HG03469 (cell line): ENCODE data around the gene SNORC.

Experiments used
- ATAC-seq: cut with Tn5 transposase; IDR thresholded peaks from one replicate; pipeline ENCODE4 v1.9.1; 2021; ENCODE audit warnings: mild to moderate bottlenecking, moderate library complexity, moderate number of reproducible peaks; ENCODE audit not compliant: unreplicated experiment

The SNORC gene

DNA sequence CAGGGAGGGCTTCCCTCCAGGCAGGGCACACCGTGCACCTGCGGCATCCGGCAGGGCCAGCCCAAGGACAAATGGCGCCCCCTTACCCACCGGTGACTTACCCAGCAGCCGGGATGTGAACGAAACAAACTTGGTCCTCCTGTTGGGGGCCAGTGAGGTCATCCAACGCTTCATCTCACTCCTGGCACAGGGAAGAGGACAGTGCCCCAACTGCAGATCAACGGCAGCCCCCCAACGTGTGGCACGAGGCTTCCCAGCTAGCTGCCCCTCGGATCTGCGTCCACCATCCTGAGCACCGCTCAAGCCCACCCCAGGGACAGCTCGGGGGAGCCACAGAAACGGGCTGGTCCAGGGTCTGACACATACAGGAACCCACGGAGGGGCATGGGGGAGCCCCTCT lies 12.0 kb downstream of the SNORC start:
- no peak for ATAC-seq

DNA sequence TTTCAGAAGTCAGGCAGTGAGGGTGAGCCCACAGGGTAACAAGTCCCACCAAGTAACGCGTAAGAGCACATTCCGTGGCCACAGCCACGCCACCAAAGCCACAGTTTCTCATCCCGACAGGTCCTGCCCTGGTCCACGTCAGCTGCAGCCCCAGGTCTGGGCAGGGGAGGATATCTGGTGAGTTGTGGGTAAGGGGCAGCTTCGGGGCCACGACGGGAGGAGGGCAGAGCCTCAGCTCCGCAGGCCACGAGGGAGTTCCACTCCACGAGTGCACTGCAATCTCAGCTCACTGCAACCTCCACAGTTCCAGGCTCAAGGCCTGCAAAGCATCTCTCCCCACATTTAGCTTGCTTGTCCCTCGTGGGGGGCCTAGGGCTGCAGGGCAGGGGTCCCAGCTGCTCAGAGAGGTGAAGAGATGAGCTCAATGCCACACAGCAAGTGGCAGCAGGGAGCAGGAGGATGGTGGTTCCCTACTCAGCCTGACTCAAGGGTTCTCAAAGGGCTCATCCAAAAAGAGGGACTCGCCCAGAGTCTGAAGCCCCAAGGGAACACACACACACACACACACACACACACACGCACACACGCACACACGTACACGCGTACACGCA lies 12.5 kb downstream of the SNORC start:
- no peak for ATAC-seq

DNA sequence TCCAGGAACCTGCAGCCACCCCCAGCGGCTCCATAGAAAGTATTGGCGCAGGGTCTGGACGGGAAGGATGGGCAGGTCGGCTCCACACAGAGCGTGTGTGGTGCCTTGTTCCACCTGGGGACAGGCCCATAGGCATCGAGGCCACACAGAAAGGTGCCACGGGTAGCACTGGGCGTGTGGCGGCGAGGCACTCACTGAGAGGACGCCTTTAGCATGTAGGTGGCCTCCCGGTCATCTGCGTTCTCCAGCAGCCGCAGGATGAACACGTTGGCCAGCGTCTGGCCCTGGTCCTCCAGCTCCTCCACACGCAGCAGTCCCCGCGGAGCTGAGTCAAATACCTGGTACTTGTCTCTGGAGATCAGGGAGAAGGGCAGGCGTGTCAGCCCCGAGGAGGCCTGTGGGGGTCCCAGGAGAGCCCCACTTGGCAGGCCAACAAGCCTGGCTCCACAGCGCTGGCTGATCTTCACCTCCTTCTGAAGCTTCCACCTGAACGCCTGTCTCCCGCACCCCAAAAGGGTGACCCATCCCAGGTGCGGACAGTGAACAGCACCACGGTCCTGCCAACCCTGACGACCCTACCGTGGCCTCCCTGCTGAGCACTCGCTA lies 13.2 kb downstream of the SNORC start:
- no peak for ATAC-seq

DNA sequence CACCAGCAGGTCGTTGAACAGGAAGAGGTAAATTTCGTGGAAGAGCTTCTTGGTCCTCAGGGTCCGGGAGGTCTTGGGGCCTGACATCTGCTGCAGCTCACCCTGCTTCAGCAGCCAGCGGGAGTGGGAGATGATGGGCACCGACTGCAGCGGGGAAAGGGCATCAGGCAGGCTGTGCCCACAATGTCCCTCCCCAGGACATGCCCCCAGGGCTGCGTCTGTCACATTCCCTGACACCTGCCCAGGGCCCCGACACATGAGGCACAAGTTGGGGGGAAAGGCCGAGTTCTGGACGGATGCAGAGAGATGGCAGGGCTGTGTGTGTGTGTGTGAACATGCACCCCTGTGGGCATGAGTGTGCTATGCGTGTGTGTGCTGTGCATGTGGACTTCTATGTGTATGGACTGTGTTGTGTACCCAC lies 13.9 kb downstream of the SNORC start:
- ATAC-seq = no peak

DNA sequence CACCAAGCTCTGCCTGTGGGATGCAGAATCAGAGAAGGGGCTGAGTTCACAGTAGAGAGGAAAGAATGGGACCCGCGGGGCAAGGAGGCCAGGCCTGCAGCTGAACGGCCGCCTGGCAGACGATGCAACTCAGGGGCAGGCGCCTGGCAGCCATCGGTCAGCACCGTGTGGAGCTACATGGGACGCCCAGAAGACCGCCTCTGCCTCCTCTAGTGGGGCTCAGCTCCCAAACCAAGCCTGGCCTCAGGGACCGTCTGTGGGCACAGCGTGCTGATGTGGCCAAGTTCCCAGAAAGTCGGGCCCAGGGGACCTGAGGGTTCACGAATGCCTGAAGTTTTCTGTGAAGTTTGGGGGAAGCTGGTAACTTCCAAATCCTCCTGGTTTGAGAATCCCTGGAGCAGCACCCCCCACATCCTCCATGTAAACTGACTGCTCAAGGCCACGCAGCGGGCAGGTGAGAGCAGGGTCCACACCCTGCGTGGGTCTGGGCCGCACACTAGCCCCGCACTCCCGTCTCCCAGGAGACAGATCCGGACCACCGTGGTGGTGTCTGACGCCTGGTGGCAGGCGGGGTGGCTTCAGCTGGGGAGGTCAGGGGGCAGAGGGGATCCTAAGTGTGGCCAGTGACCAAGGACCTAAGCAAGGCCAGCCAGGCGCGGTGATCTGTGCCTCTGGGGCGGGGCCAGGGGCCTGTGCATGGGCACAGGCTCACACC lies 14.6 kb downstream of the SNORC start:
- no peak for ATAC-seq

- ATAC-seq = no peak
These were observed 15.3 kb downstream of the SNORC start for GRCh38 chr2:232885264-232885961.

DNA sequence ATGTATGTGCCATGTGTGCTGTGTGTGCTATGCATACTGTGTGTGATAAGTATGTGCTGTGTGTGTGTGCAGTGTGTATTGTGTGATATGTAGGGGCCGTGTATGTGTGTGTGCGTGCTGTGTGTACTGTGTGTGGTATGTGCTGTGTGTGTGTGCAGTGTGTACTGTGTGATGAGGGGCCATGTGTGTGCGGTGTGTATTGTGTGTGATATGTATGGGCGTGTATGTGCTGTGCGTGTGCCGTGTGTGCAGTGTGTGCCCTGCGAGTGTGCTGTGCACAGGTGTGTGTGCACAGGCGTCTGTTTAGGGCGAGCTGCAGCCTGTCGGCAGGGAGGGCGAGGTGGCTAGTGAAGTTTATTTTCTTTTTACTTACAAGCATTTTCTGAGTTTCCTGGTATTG lies 16.1 kb downstream of the SNORC start:
- no peak for ATAC-seq

GRCh38 chr2:232886632-232887031 lies 16.6 kb downstream of the SNORC start:
- no peak for ATAC-seq

GRCh38 chr2:232887171-232887850 lies 17.2 kb downstream of the SNORC start:
- no peak for ATAC-seq

- no peak for ATAC-seq
These were observed 18.2 kb downstream of the SNORC start for GRCh38 chr2:232888099-232888836.

DNA sequence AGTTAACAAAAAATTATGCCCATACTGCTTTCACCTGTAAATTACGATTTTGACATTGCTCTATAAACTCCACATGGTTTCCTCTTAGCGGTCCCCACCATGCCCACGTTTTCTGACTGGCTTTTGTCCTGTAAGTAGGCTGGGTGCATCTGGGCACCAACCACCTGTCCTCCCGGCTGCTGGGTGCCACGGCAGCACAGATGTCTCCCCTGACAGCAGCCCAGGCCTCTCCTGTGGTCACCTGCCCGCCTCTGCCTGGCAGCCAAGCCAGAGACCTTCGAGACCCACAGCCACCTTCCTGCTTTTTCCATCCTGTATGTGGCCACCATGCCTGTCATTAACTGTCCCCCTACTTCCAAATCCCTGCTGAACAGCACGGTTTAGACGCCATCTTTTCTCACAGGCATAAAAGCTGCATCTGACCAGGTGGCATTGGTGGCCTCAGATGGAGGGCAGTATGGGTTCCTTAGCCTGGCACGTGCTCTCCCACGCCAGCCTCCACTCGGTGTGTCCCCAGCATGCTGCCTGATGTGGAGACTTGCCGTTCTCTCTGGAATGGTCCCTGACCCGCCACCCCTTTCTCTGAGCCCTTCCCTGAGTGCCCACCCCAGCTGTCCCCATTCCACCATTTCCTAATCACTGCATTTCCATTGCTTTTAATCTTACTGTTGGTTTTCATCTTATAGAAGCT lies 18.9 kb downstream of the SNORC start:
- no peak for ATAC-seq

DNA sequence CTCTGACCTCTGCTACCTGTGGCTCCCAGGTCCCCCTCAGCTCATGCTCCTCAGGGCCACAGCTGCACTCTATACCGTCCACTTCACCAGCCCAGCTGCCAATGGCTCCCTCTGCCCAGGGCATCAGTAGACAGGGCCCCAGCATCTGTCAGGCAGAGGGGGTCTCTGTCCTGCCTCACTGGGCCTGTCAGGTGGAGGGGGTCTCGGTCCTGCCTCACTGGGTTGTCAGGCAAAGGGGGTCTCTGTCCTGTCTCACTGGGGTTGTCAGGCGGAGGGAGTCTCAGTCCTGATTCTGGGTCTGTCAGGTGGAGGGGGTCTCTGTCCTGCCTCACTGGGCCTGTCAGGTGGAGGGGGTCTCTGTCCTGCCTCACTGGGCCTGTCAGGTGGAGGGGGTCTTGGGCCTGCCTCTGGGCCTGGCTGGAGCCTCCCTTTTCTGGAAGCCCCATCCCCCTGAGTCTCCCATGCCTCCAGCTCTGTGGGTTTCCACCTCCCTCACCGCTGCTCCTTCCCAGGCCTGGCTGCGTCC lies 19.9 kb downstream of the SNORC start:
- ATAC-seq = no peak

DNA sequence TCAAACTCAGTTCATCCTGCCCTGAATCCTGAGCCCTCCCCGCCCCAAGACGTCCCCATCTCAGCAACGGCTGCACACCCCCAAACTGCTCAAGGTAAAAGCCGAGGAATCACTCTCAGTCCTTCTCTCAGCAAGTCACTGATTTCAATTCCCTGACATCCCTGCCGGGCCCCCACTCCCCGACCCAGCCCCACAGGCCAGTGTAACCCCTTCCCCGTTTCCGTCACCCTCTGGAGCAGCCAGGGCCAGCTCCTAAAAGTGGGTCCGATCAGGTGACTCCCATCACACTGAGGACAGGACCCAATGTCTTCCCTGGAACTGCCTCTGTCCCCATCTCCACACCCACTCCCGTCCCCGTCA lies 20.5 kb downstream of the SNORC start:
- no peak for ATAC-seq

- ATAC-seq = no peak
These were observed 21.0 kb downstream of the SNORC start for GRCh38 chr2:232890896-232891601.

GRCh38 chr2:232891621-232892071 lies 21.6 kb downstream of the SNORC start:
- ATAC-seq = no peak

- ATAC-seq = no peak
These were observed 22.2 kb downstream of the SNORC start for GRCh38 chr2:232892221-232892620.

GRCh38 chr2:232892843-232893242 lies 22.8 kb downstream of the SNORC start:
- no peak for ATAC-seq

DNA sequence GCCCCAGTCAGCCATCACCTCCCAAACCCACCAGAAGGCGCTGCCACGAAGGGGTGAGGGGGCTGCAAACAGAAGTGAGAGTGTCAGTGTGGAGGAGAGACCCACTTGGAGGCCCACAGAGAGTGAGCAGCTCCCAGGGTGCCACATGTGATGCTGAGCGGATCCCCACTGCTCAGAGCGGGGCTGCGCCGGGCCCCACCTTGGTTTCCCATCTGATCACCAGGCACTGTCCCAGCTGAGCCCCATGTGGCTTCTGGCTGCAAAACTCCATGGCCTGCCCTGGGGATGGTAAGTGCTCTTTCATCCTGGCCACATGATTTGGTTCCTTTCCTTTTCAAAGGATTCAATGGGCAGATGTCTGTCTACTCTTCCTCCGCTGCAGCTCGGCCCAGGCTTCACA lies 23.8 kb downstream of the SNORC start:
- no peak for ATAC-seq

- no peak for ATAC-seq
These were observed 24.2 kb downstream of the SNORC start for GRCh38 chr2:232894251-232894650.
